ENCODE results near the gene BHLHA15. TPM values are rescaled to one million over a fixed set of nuclear protein-coding genes. Genes with fewer than 3 reads are reported as not detected.
A peak's percentile ranks its signal among the peaks of the same experiment; 100 is the strongest.

The BHLHA15 gene
- total and polyA plus RNA-seq, 2 of the 13 experiments (the other 11 are each of a cell fraction or from before 2014, with no cell fraction given) = 1.9 to 6.1 TPM

DNA sequence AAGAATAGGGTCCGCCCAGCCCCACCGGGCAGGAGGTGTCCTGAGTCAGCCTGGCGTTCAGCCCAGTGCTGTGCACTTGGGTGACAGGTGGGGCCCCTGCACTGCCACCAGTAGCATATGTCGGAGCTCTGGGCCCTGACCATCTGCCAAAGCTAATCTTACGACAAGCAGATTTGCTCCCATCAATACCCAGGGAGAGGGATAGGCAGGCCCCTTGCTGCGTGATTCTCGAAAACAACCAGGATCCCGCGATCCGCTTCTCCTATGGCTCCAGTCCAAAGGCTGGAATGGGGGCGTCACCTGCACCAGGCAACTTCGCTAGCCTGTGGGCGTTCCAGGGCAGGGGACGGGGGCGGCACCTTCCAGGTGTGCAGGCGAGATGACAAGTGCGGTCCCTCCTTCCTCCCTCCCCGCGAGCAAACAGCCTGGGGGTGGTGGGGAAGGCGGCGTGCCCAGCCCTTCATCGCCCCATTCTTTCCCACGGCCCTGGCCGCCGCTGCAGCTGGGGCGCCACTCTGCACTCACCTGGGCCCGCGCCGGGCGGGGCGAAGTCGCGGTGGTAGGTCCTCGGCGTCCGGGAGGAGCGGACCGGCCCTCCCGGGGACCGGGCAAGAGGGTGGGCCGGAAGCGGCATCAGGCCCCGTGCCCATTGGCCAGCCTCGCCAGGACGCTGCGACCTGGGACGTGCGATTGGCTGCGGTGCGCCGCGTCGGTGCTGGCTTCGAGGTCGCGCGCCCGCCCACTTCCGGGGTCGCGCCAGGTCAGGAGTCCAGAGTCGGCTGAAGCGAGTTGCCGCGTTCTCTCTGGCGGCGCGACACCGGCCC, 40.6 kb downstream of the BHLHA15 start, which contains the start of gene TECPR1 (continued):
- TF ChIP-seq ZNF318 (CRISPR knock-in tag; IDR thresholded peaks at IDR 0.05) (0 out of 2 replicates have a peak, but pooled peaks have one; percentile 18), ZNF101 (CRISPR knock-in tag; IDR thresholded peaks at IDR 0.05; ENCODE audit: borderline replicate concordance, low read depth) (no peak), ZBTB7A (CRISPR knock-in tag; IDR thresholded peaks at IDR 0.05) (no peak), ZNF660 (CRISPR knock-in tag; IDR thresholded peaks at IDR 0.05; ENCODE audit: borderline replicate concordance, low read depth) (no peak), TEAD2 (CRISPR knock-in tag; IDR thresholded peaks at IDR 0.05) (no peak), SMC3 (IDR thresholded peaks at IDR 0.05; ENCODE audit: low read length) (no peak), HNF4G (IDR thresholded peaks at IDR 0.05; ENCODE audit: borderline replicate concordance, low read depth, low read length) (peak; percentile 70), HNF4G (CRISPR knock-in tag; IDR thresholded peaks at IDR 0.05; ENCODE audit: borderline replicate concordance, low read depth) (peak; percentile 73; the same call in 1 of the 2 replicates), ZNF260 (CRISPR knock-in tag; IDR thresholded peaks at IDR 0.05; ENCODE audit: borderline replicate concordance, low read depth) (no peak), LRRFIP1 (CRISPR knock-in tag; conservative IDR thresholded peaks at IDR 0.05) (no peak), MTF2 (CRISPR knock-in tag; IDR thresholded peaks at IDR 0.05; ENCODE audit: borderline replicate concordance) (0 out of 2 replicates have a peak, but pooled peaks have one; percentile 51), NFYC (CRISPR knock-in tag; IDR thresholded peaks at IDR 0.05) (peak; percentile 97)
- TF ChIP-seq, protein P1, sequence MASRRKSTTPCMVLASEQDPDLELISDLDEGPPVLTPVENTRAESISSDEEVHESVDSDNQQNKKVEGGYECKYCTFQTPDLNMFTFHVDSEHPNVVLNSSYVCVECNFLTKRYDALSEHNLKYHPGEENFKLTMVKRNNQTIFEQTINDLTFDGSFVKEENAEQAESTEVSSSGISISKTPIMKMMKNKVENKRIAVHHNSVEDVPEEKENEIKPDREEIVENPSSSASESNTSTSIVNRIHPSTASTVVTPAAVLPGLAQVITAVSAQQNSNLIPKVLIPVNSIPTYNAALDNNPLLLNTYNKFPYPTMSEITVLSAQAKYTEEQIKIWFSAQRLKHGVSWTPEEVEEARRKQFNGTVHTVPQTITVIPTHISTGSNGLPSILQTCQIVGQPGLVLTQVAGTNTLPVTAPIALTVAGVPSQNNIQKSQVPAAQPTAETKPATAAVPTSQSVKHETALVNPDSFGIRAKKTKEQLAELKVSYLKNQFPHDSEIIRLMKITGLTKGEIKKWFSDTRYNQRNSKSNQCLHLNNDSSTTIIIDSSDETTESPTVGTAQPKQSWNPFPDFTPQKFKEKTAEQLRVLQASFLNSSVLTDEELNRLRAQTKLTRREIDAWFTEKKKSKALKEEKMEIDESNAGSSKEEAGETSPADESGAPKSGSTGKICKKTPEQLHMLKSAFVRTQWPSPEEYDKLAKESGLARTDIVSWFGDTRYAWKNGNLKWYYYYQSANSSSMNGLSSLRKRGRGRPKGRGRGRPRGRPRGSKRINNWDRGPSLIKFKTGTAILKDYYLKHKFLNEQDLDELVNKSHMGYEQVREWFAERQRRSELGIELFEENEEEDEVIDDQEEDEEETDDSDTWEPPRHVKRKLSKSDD (CRISPR knock-in tag; IDR thresholded peaks at IDR 0.05; ENCODE audit: low read depth) = 0 out of 2 replicates have a peak, but pooled peaks have one; percentile 20

Data from HepG2 (cell line).